ENCODE results near the gene EFTUD2. TPM values are rescaled to one million over a fixed set of nuclear protein-coding genes. Genes with fewer than 3 reads are reported as not detected.

EFTUD2 gene
- total and polyA plus RNA-seq, 9 of the 15 experiments (the other 6 are each of a cell fraction or from before 2014, with no cell fraction given): 65.8 to 362 (median 218) TPM

DNA sequence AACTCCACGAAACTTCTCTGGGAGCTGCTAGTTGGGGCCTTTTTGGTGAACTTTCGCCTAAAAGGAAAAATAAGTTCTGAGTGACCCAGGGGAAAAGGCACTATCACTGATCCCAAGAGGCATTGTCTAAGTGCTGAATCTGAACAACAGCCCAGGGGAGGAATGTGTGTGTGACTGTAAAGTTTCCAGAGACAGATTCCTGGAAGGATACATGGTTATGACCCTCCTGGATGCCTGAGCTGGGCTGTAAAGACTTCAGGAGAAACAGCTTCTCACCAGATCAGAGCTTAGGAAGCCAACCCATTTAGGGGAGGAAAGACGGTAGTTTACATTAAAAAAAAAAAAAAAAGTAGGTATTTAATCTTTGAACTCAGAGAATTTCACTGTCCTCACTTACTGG, 31.4 kb downstream of the EFTUD2 start (continued):
- TF ChIP-seq TSHZ1 (CRISPR knock-in tag; IDR thresholded peaks at IDR 0.05): no peak
- TF ChIP-seq PHTF2 (CRISPR knock-in tag; IDR thresholded peaks at IDR 0.05): no peak
- TF ChIP-seq ILF3 (IDR thresholded peaks at IDR 0.05; ENCODE audit: borderline replicate concordance): no peak
- no peak for TF ChIP-seq KLF6 (CRISPR knock-in tag; IDR thresholded peaks at IDR 0.05; ENCODE audit: borderline replicate concordance)
- TF ChIP-seq GTF2A2 (tag; IDR thresholded peaks at IDR 0.05): no peak
- no peak for TF ChIP-seq ZBTB12 (CRISPR knock-in tag; IDR thresholded peaks at IDR 0.05)
- TF ChIP-seq, protein P1, sequence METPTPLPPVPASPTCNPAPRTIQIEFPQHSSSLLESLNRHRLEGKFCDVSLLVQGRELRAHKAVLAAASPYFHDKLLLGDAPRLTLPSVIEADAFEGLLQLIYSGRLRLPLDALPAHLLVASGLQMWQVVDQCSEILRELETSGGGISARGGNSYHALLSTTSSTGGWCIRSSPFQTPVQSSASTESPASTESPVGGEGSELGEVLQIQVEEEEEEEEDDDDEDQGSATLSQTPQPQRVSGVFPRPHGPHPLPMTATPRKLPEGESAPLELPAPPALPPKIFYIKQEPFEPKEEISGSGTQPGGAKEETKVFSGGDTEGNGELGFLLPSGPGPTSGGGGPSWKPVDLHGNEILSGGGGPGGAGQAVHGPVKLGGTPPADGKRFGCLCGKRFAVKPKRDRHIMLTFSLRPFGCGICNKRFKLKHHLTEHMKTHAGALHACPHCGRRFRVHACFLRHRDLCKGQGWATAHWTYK (CRISPR knock-in tag; IDR thresholded peaks at IDR 0.05): no peak

Data from K562 (cell line).